ENCODE measurements around the gene IGSF23. TPM values are rescaled to one million over a fixed set of nuclear protein-coding genes. Genes with fewer than 3 reads are reported as not detected.

The IGSF23 gene
- total and polyA plus RNA-seq, 7 donors = 0.23 to 0.30 TPM; not detected in 5

GRCh38 chr19:44684892-44685863 is 71.8 kb downstream of the IGSF23 start:
- peaks cover 3 to 39% of the 10 kb centered on the region in 2 donors for H3K36me3 ChIP-seq (ENCODE audit: insufficient read depth in 1 of 2, low read depth in 1 of 2)
- no peaks in the 10 kb centered on the region for H3K27me3 ChIP-seq (ENCODE audit: insufficient read depth in 3 of 3, low read length in 2 of 3)
- H3K4me3 ChIP-seq = no peak overlapping the region
- 34 to 39% (median 34%) methylated on average over 23 to 25 of the region's 25 CpGs for WGBS, 3 donors
- no peak overlapping the region for H3K27ac ChIP-seq
- DNase-seq = no peak
- ATAC-seq = peak; percentile 10 to 37 (median 26)
- TF ChIP-seq CTCF (IDR thresholded peaks at IDR 0.05) = no peak
- intact Hi-C loops (cut with DNase I) = loop anchor here in 1 of 2 donors (5.0 kb wide), 1 partner anchor 37 kb away; no protein-coding TSS in a partner anchor
- H3K4me1 ChIP-seq = no peaks in the 10 kb centered on the region
- H3K9me3 ChIP-seq = no peaks in the 10 kb centered on the region

- TF ChIP-seq CTCF (IDR thresholded peaks at IDR 0.05) = no peak
- Histone ChIP-seq H3K4me3 (no peak overlapping the region), H3K4me1 (no peaks in the 10 kb centered on the region), H3K27ac (no peak overlapping the region), H3K36me3 (ENCODE audit: insufficient read depth in 1 of 2, low read depth in 1 of 2) (peaks cover 3 to 32% of the 10 kb centered on the region in 2 donors), H3K27me3 (ENCODE audit: insufficient read depth in 3 of 3, low read length in 2 of 3) (no peaks in the 10 kb centered on the region), H3K9me3 (no peaks in the 10 kb centered on the region)
- ATAC-seq = no peak
- intact Hi-C loops (cut with DNase I) = loop anchor here in 1 of 2 donors (5.0 kb wide), 1 partner anchor 36 kb away; no protein-coding TSS in a partner anchor
- DNase-seq = no peak
- 75 to 84% (median 78%) methylated on average over 4 of the region's 4 CpGs for WGBS, 3 donors
These were observed 72.5 kb downstream of the IGSF23 start for GRCh38 chr19:44685877-44686276.

Other genes with a start within 250 kb of the IGSF23 start
- 1 to 10 TPM in 3 of 4 donors, under 1 TPM in 1; 0.86 to 4.3 (median 1.4) TPM for gene ZNF285, start 212.0 kb upstream of the IGSF23 start, total RNA-seq
- gene ZNF285, start 212.0 kb upstream of the IGSF23 start, polyA plus RNA-seq = 1 to 10 TPM in 2 of 3 donors, under 1 TPM in 1; 0.96 to 2.6 (median 1.6) TPM
- 1 to 10 TPM; 1.6 to 2.9 (median 2.1) TPM for gene ZNF229, start 165.1 kb upstream of the IGSF23 start, total RNA-seq
- gene ZNF229, start 165.1 kb upstream of the IGSF23 start, polyA plus RNA-seq = 1 to 10 TPM in 2 of 3 donors, under 1 TPM in 1; 0.58 to 6.3 (median 1.3) TPM
- gene ZNF180, start 113.0 kb upstream of the IGSF23 start, total RNA-seq = 1 to 10 TPM; 1.9 to 3.8 (median 2.7) TPM
- 1 to 10 TPM; 2.1 to 3.5 (median 2.4) TPM for gene ZNF180, start 113.0 kb upstream of the IGSF23 start, polyA plus RNA-seq
- gene CEACAM20, start 83.9 kb upstream of the IGSF23 start, total RNA-seq = not detected
- under 1 TPM in 1 of 3 donors, not detected in 2; 0.03 TPM for gene CEACAM20, start 83.9 kb upstream of the IGSF23 start, polyA plus RNA-seq
- 100 to 1,000 TPM in 1 of 4 donors, 10 to 100 TPM in 3; 25.0 to 117 (median 41.8) TPM for gene PVR, start 30.3 kb downstream of the IGSF23 start, total RNA-seq
- 10 to 100 TPM; 21.0 to 90.8 (median 44.4) TPM for gene PVR, start 30.3 kb downstream of the IGSF23 start, polyA plus RNA-seq
- 10 to 100 TPM in 1 of 4 donors, 1 to 10 TPM in 3; 3.7 to 10.7 (median 7.5) TPM for gene CEACAM19, start 57.9 kb downstream of the IGSF23 start, total RNA-seq
- gene CEACAM19, start 57.9 kb downstream of the IGSF23 start, polyA plus RNA-seq = 10 to 100 TPM in 1 of 3 donors, 1 to 10 TPM in 2; 3.9 to 14.7 (median 8.6) TPM
- not detected for gene CEACAM16, start 85.6 kb downstream of the IGSF23 start, total RNA-seq
- under 1 TPM in 2 of 3 donors, not detected in 1; 0.03 to 0.08 TPM for gene CEACAM16, start 85.6 kb downstream of the IGSF23 start, polyA plus RNA-seq
- gene BCL3, start 135.1 kb downstream of the IGSF23 start, total RNA-seq = 10 to 100 TPM; 13.3 to 36.4 (median 25.3) TPM
- gene BCL3, start 135.1 kb downstream of the IGSF23 start, polyA plus RNA-seq = 10 to 100 TPM in 1 of 3 donors, 1 to 10 TPM in 2; 5.7 to 13.2 (median 7.8) TPM
- under 1 TPM in 1 of 4 donors, not detected in 3; 0.34 TPM for gene CBLC, start 164.3 kb downstream of the IGSF23 start, total RNA-seq
- under 1 TPM in 1 of 3 donors, not detected in 2; 0.08 TPM for gene CBLC, start 164.3 kb downstream of the IGSF23 start, polyA plus RNA-seq
- gene BCAM, start 195.5 kb downstream of the IGSF23 start, total RNA-seq = 10 to 100 TPM; 20.0 to 44.9 (median 25.0) TPM
- gene BCAM, start 195.5 kb downstream of the IGSF23 start, polyA plus RNA-seq = 10 to 100 TPM; 12.5 to 15.8 (median 15.7) TPM
- 10 to 100 TPM; 17.5 to 32.9 (median 24.1) TPM for gene NECTIN2, start 232.7 kb downstream of the IGSF23 start, total RNA-seq
- gene NECTIN2, start 232.7 kb downstream of the IGSF23 start, polyA plus RNA-seq = 10 to 100 TPM in 2 of 3 donors, 1 to 10 TPM in 1; 9.0 to 18.1 (median 11.2) TPM

Measured in psoas muscle (tissue), 8 donors.